ENCODE measurements around the gene SEMA4B.

- no peak for TF ChIP-seq POLR2A (IDR thresholded peaks at IDR 0.05)
- TF ChIP-seq, protein P1, sequence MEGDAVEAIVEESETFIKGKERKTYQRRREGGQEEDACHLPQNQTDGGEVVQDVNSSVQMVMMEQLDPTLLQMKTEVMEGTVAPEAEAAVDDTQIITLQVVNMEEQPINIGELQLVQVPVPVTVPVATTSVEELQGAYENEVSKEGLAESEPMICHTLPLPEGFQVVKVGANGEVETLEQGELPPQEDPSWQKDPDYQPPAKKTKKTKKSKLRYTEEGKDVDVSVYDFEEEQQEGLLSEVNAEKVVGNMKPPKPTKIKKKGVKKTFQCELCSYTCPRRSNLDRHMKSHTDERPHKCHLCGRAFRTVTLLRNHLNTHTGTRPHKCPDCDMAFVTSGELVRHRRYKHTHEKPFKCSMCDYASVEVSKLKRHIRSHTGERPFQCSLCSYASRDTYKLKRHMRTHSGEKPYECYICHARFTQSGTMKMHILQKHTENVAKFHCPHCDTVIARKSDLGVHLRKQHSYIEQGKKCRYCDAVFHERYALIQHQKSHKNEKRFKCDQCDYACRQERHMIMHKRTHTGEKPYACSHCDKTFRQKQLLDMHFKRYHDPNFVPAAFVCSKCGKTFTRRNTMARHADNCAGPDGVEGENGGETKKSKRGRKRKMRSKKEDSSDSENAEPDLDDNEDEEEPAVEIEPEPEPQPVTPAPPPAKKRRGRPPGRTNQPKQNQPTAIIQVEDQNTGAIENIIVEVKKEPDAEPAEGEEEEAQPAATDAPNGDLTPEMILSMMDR (IDR thresholded peaks at IDR 0.05): no peak
Observed at GRCh38 chr15:90232196-90232595, 31.1 kb downstream of the SEMA4B start.

All from lower leg skin (tissue), 3 donors.